Stimulated activated CD4-positive, alpha-beta T cell treated with anti-CD3 and anti-CD28 coated beads, Interleukin-15, amount 100 ng/mL, for 1 hour (primary cell): ENCODE results near the gene CLMN.

ENCODE experiments used
- DNase-seq, 2 donors: peaks; one replicate each; pipeline ENCODE4 v3.0.0-alpha.2; 2020; ENCODE audit warnings: low read depth in 1 of 2, low spot score in 1 of 2

CLMN gene

DNA sequence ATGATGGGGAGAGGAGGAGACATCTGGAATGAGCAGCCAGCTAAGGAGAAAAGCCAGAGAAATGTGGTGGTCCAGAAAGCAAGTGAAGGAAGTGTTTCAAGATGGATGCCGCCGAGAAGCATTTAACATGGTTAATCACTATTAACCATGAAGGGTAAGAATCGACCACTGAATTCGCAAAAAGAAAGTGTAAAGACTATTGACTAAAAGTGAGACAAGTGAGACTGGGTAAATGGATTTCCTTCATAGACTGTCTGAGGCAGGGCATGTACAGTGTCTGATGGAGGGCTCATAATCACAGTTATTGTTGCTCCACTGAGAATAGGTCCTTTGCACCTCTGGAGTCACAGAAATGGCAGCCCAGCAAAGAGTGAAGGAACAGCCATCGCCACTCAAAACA is 25.3 kb upstream of the CLMN start:
- DNase-seq, result no peak

GRCh38 chr14:95344536-95344935 is 24.8 kb upstream of the CLMN start:
- DNase-seq, result no peak

DNA sequence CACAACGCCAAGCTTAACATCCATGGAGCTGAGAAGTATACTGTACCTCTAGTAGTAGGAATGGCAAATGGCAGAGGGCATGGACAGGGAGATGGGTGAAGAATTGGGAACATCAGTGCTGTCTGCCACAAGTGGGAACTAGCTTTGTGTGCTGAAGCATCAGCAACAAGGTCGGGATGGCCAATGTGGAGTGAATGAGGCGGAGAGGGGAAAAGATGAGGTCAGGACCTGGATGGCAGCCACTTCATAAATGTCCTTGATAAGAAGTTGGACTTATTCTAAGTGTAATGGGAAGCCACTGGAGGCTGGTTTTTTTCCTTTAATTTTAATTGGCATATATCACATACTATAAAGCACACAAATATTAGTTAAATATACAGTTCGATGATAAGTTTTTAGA is 21.9 kb upstream of the CLMN start:
- DNase-seq, result no peak

- no peak for DNase-seq
Measured at GRCh38 chr14:95341115-95341514, 21.4 kb upstream of the CLMN start.

DNA sequence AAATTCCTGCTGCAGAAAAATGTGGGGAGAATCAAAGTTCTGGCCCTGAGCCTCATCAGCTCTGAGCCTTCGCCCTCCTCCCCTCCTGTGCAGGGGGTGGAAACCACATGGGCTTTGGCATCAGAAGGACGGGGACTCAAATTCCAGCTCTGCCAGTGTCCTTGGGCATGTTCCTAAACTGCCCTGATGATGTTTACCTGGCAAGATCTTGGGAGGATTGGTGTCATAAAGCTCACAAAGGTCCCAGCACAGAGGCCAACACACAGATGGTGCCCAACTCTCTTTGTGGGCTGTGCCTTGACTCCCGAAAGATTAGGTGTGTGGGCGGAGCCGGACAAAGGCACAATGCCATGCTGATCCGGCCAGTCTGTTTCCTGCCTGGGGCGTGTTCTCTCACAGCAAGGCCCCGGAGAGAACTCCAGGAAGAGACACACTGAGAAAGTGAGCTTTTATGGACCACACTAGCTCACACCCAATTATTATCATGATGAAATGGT is 20.5 kb upstream of the CLMN start:
- no peak for DNase-seq

- DNase-seq, result no peak
Measured at GRCh38 chr14:95339301-95339865, 19.7 kb upstream of the CLMN start.

GRCh38 chr14:95338436-95338835 is 18.7 kb upstream of the CLMN start:
- DNase-seq, result no peak

GRCh38 chr14:95337041-95337595 is 17.4 kb upstream of the CLMN start:
- DNase-seq, result no peak

- no peak for DNase-seq
Measured at GRCh38 chr14:95336192-95336760, 16.6 kb upstream of the CLMN start.

DNA sequence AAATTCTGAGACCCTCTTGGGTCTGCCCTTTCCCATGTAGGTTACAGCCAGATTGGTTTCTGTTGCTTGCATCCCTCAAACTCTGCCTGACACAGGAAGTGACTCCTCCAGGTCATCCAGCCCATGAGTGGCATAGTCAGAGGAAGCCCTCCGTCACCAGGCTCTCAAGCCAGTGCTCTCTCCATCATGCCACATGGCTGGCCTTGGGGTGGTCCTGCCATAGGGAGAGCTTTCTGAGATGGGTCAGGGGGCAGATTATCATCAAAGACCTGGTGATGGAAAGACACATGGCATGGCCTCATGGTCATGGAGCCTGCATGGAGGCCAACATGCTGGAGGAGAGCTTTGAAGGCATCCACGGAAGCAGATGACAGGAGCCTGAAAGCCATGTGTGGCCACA is 15.4 kb upstream of the CLMN start:
- no peak for DNase-seq

GRCh38 chr14:95334044-95334443 is 14.3 kb upstream of the CLMN start:
- DNase-seq, result no peak

DNA sequence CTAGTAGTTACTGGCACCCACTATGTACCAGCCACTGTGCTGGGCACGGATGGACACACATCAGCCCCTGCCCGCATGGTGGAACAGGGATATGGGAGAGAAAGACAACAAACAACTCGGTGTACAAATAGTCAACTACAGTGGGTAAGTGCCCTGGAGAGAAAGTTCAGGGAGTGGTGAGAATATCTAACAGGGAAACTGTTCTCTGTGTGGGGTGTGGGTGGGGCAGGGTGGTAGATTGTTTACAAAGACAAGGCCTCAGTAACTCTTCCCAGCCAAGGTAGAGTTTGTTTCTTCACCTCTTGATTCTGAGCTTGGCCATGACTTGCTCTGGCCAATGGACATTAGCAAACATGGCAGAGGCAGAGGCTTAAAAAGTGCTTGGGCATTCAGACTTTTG is 12.9 kb upstream of the CLMN start:
- DNase-seq, result no peak

GRCh38 chr14:95331708-95332408 is 12.2 kb upstream of the CLMN start:
- no peak for DNase-seq

DNA sequence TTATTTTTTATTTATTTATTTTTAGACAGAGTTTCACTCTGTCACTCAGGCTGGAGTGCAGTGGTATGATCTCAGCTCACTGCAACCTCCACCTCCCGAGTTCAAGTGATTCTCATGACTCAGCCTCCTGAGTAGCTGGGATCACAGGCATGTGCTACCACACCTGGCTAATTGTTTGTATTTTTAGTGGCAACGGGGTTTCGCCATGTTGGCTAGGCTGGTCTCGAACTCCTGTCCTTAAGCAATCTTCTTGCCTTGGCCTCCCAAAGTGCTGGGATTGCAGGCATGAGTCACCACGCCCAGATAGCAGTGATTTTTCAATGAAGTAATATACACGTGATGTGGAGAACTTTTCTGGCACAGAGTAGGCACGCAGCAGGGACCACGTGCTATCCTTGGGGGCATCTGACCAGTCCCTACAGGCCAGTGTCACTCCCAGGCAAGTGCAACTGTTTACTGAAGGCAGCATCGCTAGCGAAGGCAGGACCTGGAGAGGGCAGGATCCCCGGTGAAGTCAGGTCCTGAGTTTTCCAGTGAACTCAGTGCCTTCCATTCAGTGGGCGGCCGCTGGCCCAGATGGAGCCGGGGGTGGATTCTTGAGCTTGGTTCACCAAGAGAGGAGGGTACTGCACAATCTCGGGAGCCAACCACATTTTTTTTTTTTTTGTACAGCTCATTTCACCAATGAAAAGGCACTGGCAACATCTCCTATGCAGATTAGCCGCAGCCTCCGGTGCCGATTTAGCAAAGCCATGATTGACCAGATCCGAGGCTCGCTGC is 11.1 kb upstream of the CLMN start:
- DNase-seq, result no peak

GRCh38 chr14:95329941-95330340 is 10.2 kb upstream of the CLMN start:
- DNase-seq, result no peak

- DNase-seq, result no peak
Measured at GRCh38 chr14:95328729-95329503, 9.2 kb upstream of the CLMN start.

GRCh38 chr14:95327558-95328374 is 8.1 kb upstream of the CLMN start:
- DNase-seq, result no peak

GRCh38 chr14:95326987-95327386 is 7.3 kb upstream of the CLMN start:
- DNase-seq, result no peak

DNA sequence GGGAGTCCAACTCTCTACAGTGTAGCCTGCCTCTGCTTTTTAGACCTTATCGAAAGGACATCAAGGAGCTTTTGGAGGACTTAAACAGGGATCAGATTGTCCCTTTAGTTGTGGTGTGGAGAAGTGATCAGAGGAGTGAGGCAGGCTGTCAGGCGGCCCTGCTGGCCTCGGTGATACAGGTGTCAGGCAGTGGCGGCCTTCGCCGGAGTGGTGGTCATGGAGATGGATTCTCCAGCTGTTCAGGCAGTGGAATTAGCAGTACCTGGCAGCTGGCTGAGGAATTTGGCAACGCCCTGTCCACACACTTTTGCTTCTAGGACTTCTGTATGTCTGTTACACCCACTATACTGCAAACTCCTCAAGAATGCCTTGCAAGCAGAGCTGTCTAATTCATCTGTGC is 4.2 kb upstream of the CLMN start:
- no peak for DNase-seq

DNA sequence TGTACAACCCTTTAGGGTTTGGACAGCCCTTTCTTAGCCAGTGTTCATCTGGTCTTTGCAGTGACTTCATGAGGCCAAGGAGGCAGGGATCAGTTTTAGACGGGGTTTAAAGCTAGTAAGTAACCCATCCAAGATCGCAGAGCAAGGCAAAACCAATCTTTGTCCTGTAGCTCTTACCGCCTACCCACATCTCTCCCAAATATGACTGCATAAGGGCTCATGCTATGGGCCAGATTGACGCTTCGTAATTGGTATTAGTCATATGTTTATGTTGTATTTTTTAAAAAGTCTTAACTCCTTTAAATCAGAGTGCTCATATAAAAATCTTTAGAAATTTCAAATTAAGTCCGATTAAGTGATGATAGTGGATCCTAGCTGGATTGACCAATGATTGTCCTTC is 3.7 kb upstream of the CLMN start:
- no peak for DNase-seq
